HG02973 (cell line): Measurements from ENCODE around the gene PDGFRB.

Source experiments
- ATAC-seq: cut with Tn5 transposase; IDR thresholded peaks from one replicate; pipeline ENCODE4 v1.9.1; 2021; ENCODE audit warnings: moderate library complexity; ENCODE audit not compliant: unreplicated experiment

Gene PDGFRB

GRCh38 chr5:150117945-150118560 is 37.6 kb downstream of the PDGFRB start:
- no peak for ATAC-seq

- no peak for ATAC-seq
Measured at GRCh38 chr5:150116667-150117400, 38.8 kb downstream of the PDGFRB start.

GRCh38 chr5:150114773-150115408 is 40.8 kb downstream of the PDGFRB start:
- ATAC-seq: no peak

- no peak for ATAC-seq
Measured at GRCh38 chr5:150114102-150114641, 41.5 kb downstream of the PDGFRB start.

GRCh38 chr5:150113047-150113744 is 42.4 kb downstream of the PDGFRB start:
- ATAC-seq: no peak

GRCh38 chr5:150112201-150113046 is 43.2 kb downstream of the PDGFRB start:
- no peak for ATAC-seq

GRCh38 chr5:150111122-150111521 is 44.5 kb downstream of the PDGFRB start:
- no peak for ATAC-seq

GRCh38 chr5:150109921-150110320 is 45.7 kb downstream of the PDGFRB start:
- ATAC-seq: no peak

GRCh38 chr5:150108711-150109514 is 46.7 kb downstream of the PDGFRB start:
- no peak for ATAC-seq

GRCh38 chr5:150107909-150108447 is 47.7 kb downstream of the PDGFRB start:
- no peak for ATAC-seq

GRCh38 chr5:150106674-150107426 is 48.8 kb downstream of the PDGFRB start:
- ATAC-seq: no peak

GRCh38 chr5:150105928-150106615 is 49.6 kb downstream of the PDGFRB start:
- ATAC-seq: no peak

GRCh38 chr5:150104550-150104870 is 51.1 kb downstream of the PDGFRB start:
- ATAC-seq: no peak

GRCh38 chr5:150103678-150104549 is 51.7 kb downstream of the PDGFRB start:
- no peak for ATAC-seq

GRCh38 chr5:150101023-150101422 is 54.6 kb downstream of the PDGFRB start:
- ATAC-seq: no peak

- ATAC-seq: no peak
Measured at GRCh38 chr5:150097152-150097551, 58.5 kb downstream of the PDGFRB start.

- peak; percentile 89 for ATAC-seq
Measured at GRCh38 chr5:150092159-150092787, 63.4 kb downstream of the PDGFRB start.
